ENCODE data around the gene STK11. TPM values are rescaled to one million over a fixed set of nuclear protein-coding genes. Genes with fewer than 3 reads are reported as not detected.

The STK11 gene
- total and polyA plus RNA-seq, 2 of the 4 experiments (the other 2 are of a cell fraction): 39.3 to 42.8 TPM

DNA sequence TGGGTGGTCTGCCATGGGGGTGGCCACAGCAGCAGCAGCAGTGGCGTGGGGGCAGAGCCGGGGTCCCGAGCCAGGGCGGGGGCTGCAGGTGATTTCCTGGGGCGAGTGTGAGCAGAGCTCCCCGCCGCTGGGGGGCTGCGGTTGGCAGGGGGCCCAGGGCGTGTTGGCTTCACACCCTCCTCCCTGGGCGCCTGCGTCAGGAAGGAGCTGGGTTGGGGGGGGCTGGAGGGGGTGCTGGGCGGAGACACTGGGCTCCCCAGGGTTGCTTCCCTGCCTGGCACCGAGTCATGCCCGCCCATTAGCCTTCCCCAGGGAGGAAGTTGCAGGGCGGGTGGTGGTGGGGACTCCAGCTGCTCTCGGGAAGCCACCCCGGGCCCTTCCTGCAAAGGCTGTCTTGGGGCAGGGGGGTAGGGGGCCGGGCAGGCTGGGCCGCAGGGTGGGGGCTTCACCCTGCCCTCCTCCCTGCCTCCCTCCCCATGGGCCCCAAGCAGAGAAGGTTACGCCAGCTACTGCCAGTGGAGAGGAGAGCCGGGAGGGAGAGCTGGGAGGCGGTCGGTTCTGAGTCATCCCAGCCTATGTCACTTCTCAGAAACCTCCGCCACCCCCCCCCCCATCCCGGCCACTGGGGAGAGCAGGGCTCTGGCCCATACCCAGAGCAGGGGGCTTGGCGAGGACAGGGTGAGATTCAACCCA, 47.4 kb downstream of the STK11 start (continued):
- TF ChIP-seq CHD1 (IDR thresholded peaks at IDR 0.05; ENCODE audit: low read depth, low read length): no peak

- Histone ChIP-seq H3K4me3 (ENCODE audit: insufficient read depth, low read depth, low read length) (peak overlapping the region; percentile 94), H4K5ac (ENCODE audit: low read depth, low read length) (peak overlapping the region; percentile 59; the same call in 1 of the 2 replicates), H3K27ac (ENCODE audit: insufficient read depth, low read length) (peak overlapping the region; percentile 99), H3K36me3 (ENCODE audit: control insufficient read depth, insufficient read depth, low read length) (peaks cover 69% of the 10 kb centered on the region), H3K56ac (ENCODE audit: extremely low read depth, insufficient read depth, low read length) (peak overlapping the region; percentile 78), H3K4me2 (ENCODE audit: low read depth, low read length) (peak overlapping the region; percentile 77), H2BK5ac (ENCODE audit: low read depth, low read length, poor library complexity, severe bottlenecking) (peak overlapping the region; percentile 99), H2BK20ac (ENCODE audit: low read depth, low read length) (peak overlapping the region; percentile 64; the same call in 1 of the 2 replicates), H3K9me1 (ENCODE audit: insufficient read depth, low read length) (no peaks in the 10 kb centered on the region), H3K4ac (ENCODE audit: low read depth, low read length) (peak overlapping the region; percentile 98), H4K8ac (ENCODE audit: low read depth in 2 of 2, low read length in 2 of 2) (peak overlapping the region; percentile 63 to 92), H2AK5ac (ENCODE audit: low read depth, low read length) (peak overlapping the region; percentile 94), H3K79me1 (ENCODE audit: low read depth in 1 of 2, low read length in 2 of 2) (peaks cover 0 to 38% of the 10 kb centered on the region in 2 experiments; a peak in 2 of 4 replicates), H3K4me1 (ENCODE audit: control insufficient read depth, insufficient read depth, low read length) (peaks cover 34% of the 10 kb centered on the region), H3K9me3 (ENCODE audit: control insufficient read depth, insufficient read depth, low read length) (no peaks in the 10 kb centered on the region), H2BK15ac (ENCODE audit: low read depth, low read length) (no peak overlapping the region), H3K27me3 (ENCODE audit: control insufficient read depth, insufficient read depth, low read length) (no peaks in the 10 kb centered on the region), H4K20me1 (ENCODE audit: insufficient read depth, low read length) (peaks cover 91% of the 10 kb centered on the region), H2AK9ac (replicated peaks; ENCODE audit: low read depth, low read length, poor library complexity) (peak overlapping the region; percentile 99), H2BK120ac (ENCODE audit: low read depth, low read length) (peak overlapping the region; percentile 94), H2AFZ (replicated peaks; ENCODE audit: low read length, poor library complexity) (peak overlapping the region; percentile 65), H3K23ac (ENCODE audit: low read depth, low read length) (peak overlapping the region; percentile 96), H3K9ac (ENCODE audit: low read depth, low read length) (peak overlapping the region; percentile 83), H4K91ac (ENCODE audit: insufficient read depth, low read depth, low read length) (peak overlapping the region; percentile 95), H3K18ac (ENCODE audit: low read depth, low read length) (peak overlapping the region; percentile 91), H3K14ac (replicated peaks; ENCODE audit: low read depth, low read length) (peak overlapping the region; percentile 86)
- TF ChIP-seq POLR2A (IDR thresholded peaks at IDR 0.05; ENCODE audit: low read depth, low read length): 0 out of 2 replicates have a peak, but pooled peaks have one; percentile 10
- TF ChIP-seq MAZ (IDR thresholded peaks at IDR 0.05; ENCODE audit: borderline replicate concordance, low read depth, low read length): peak; percentile 52; the same call in 1 of the 2 replicates
- TF ChIP-seq RCOR1 (IDR thresholded peaks at IDR 0.05; ENCODE audit: insufficient replicate concordance, low read length): no peak
- TF ChIP-seq USF2 (IDR thresholded peaks at IDR 0.05; ENCODE audit: low read depth, low read length): no peak
- 0 out of 2 replicates have a peak, but pooled peaks have one; percentile 2 for TF ChIP-seq FOS (IDR thresholded peaks at IDR 0.05; ENCODE audit: low read depth, low read length)
- peak; percentile 19 for ATAC-seq (ENCODE audit: low read depth)
- in situ Hi-C loops (cut with MboI; ENCODE audit: low sequenced_read_pairs) (no loop called here), intact Hi-C loops (cut with micrococcal nuclease) (loop anchor here (1.0 kb wide), 1 partner anchor 13 kb away; no protein-coding TSS in a partner anchor), dilution Hi-C loops (cut with HindIII; ENCODE audit: low sequenced_read_pairs, unreplicated experiment) (no loop called here)
- DNase-seq: peak; percentile 88
- 20% methylated on average over 3 of the region's 23 CpGs; no CpG with 5 or more reads in 1 of the 2 experiments for WGBS, 2 experiments (ENCODE audit: extremely low coverage in 2 of 2, insufficient read length in 1 of 2)
- CTCF ChIA-PET: interaction anchor here (0.9 to 1.6 kb wide), 3 partner anchors 9 to 131 kb away, joined by 3 to 11 read pairs (median 7); no protein-coding TSS in a partner anchor
- no TSS peak for BruUV-seq (replicated peaks)
- POLR2A ChIA-PET (ENCODE audit: unreplicated experiment): interaction anchor here (0.7 to 1.6 kb wide), 4 partner anchors 10 to 19 kb away, joined by 4 to 28 read pairs (median 10); partner anchors contain the start of gene CIRBP
Measured at GRCh38 chr19:1253514-1254080, 48.0 kb downstream of the STK11 start.

Data from IMR-90 (cell line).